Lower lobe of right lung (tissue), 2 donors: ENCODE results near the gene GALNT9. TPM values are rescaled to one million over a fixed set of nuclear protein-coding genes. Genes with fewer than 3 reads are reported as not detected.

ENCODE experiments used
- ATAC-seq, 2 donors: fragments of 200-7000 bp; cut with Tn5 transposase; one replicate each; pipeline ENCODE4 v1.9.1; 2020 to 2022; ENCODE audit warnings: mild to moderate bottlenecking in 2 of 2, moderate library complexity in 2 of 2
- DNase-seq: peaks from one replicate; pipeline ENCODE4 v3.0.0-alpha.2; 2020
- H3K27ac ChIP-seq: fragments of 200-600 bp; one replicate; pipeline ENCODE4 v1.8.0; 2022
- H3K27me3 ChIP-seq: fragments of 200-600 bp; one replicate; pipeline ENCODE4 v1.8.0; 2022; ENCODE audit warnings: low read depth
- H3K36me3 ChIP-seq: fragments of 200-600 bp; one replicate; pipeline ENCODE4 v1.8.0; 2022; ENCODE audit warnings: mild to moderate bottlenecking
- H3K4me1 ChIP-seq: fragments of 200-600 bp; one replicate; pipeline ENCODE4 v1.8.0; 2022
- H3K4me3 ChIP-seq: fragments of 200-600 bp; one replicate; pipeline ENCODE4 v1.8.0; 2022; ENCODE audit warnings: mild to moderate bottlenecking
- H3K9me3 ChIP-seq: fragments of 200-600 bp; one replicate; pipeline ENCODE4 v1.8.0; 2022
- intact Hi-C: fragments of 100-400 bp; cut with DNase I; formaldehyde crosslinking; loops from one replicate; pipeline ENCODE4 v1.11.0; 2022
- total RNA-seq: library from RNA; stranded (reverse); fragmentation: NEBNext Ultra II Directional; extraction: Animal tissue kit (Norgen Biotek cat#: 25700); gene quantifications from one replicate; pipeline ENCODE4 v1.2.1, GENCODE V29; 2021
- TF ChIP-seq, protein P1 (sequence below): fragments of 200-600 bp; IDR thresholded peaks from one replicate; pipeline ENCODE4 v1.8.0; 2022; ENCODE audit warnings: antibody characterized with exemption, mild to moderate bottlenecking
- donor health status: DM: no; HTN: yes; CAD: no; lungs with severe emphysema.

Gene GALNT9
- total RNA-seq, 1 donor from 2014 or later = not detected

- intact Hi-C loops = no loop called here
- TF ChIP-seq, protein P1, sequence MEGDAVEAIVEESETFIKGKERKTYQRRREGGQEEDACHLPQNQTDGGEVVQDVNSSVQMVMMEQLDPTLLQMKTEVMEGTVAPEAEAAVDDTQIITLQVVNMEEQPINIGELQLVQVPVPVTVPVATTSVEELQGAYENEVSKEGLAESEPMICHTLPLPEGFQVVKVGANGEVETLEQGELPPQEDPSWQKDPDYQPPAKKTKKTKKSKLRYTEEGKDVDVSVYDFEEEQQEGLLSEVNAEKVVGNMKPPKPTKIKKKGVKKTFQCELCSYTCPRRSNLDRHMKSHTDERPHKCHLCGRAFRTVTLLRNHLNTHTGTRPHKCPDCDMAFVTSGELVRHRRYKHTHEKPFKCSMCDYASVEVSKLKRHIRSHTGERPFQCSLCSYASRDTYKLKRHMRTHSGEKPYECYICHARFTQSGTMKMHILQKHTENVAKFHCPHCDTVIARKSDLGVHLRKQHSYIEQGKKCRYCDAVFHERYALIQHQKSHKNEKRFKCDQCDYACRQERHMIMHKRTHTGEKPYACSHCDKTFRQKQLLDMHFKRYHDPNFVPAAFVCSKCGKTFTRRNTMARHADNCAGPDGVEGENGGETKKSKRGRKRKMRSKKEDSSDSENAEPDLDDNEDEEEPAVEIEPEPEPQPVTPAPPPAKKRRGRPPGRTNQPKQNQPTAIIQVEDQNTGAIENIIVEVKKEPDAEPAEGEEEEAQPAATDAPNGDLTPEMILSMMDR = no peak
- no peaks in the 10 kb centered on the region for H3K36me3 ChIP-seq
- no peak overlapping the region for H3K4me3 ChIP-seq
- no peaks in the 10 kb centered on the region for H3K4me1 ChIP-seq
- DNase-seq (no peak), ATAC-seq (no peak)
- peaks cover 34% of the 10 kb centered on the region for H3K27me3 ChIP-seq
- no peak overlapping the region for H3K27ac ChIP-seq
- H3K9me3 ChIP-seq = no peaks in the 10 kb centered on the region
Observed at GRCh38 chr12:132169376-132169775, 160.0 kb downstream of the GALNT9 start.

DNA sequence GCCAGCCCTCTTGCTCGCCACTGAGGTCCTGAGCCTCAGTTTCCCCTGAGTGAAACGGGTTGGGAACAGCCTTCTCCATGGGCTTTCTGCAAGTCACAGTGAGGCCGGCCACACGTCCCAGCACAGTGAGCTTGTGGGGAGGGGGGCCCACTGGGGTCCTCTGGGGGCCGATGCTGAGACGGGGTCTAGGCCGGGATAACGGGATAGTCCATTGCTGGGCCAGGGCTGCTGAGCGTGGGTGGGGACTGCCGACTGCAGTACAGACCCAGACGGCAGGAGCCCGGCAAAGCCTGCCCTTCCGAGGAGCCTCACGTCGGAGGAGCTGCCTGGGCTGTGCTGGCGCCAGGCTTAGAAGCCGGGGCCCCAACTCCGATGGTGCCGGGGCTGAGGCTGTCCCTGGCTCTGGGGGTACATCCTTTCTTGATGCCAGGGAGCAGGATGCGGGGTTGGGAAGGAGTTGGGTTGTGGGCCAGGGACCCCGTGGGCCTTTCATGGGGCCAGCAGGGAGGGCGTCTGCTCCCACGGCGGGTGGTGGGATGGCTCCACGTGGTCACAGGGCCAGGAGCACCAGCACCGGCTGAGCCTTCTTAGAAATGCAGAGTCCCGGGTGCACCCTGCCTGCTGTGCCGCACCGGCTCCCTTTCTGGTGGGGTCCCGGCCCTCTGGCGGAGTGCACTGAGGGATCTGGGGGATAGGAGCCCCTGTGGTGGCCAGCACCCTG, 160.9 kb downstream of the GALNT9 start:
- H3K27me3 ChIP-seq = peaks cover 25% of the 10 kb centered on the region
- ATAC-seq (peak in 1 of 2 donors; percentile 4), DNase-seq (no peak)

DNA sequence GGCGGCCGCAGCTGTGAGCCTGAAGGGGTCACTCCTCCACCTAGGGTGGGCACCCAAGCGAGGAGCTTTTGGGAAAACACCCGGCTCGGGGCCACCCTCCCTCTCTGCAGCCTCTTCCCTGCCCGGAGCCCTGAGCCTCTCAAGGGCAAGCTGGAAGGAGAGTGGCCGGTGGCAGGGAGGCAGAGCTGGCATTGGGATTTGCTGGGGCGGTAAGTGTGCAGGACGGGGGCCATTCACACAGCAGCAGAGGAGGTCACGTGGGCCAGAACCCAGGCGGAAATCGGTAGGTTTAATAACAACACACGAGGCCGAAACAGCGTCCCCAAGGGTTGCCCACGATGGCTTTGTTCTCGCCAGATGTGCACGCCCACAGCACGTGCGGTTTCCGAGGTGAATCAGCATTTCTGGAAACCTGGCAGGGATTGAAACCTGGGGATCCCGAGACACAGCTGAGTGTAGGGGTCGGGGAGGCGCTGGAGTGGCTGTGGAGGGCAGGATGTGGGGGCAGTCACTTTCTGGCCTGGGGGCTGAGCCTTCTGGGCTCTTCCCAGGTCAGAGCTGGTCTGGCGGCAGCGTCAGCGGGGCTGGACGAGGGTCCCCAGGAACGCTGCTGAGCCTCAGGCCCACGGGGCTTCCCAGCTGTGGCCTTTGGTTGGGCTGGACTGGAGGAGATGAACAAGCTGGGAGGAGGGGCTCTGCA, 161.6 kb downstream of the GALNT9 start:
- H3K4me3 ChIP-seq = no peak overlapping the region
- no peaks in the 10 kb centered on the region for H3K36me3 ChIP-seq
- H3K9me3 ChIP-seq = no peaks in the 10 kb centered on the region
- intact Hi-C loops = no loop called here
- ATAC-seq (no peak), DNase-seq (no peak)
- peaks cover 22% of the 10 kb centered on the region for H3K27me3 ChIP-seq
- peaks cover 10% of the 10 kb centered on the region for H3K4me1 ChIP-seq
- no peak overlapping the region for H3K27ac ChIP-seq
- TF ChIP-seq, protein P1 = no peak

More for the DNA sequence above, 160.9 kb downstream of the GALNT9 start:
- no peak overlapping the region for H3K27ac ChIP-seq
- TF ChIP-seq, protein P1 = no peak
- no peaks in the 10 kb centered on the region for H3K36me3 ChIP-seq
- no peaks in the 10 kb centered on the region for H3K9me3 ChIP-seq
- intact Hi-C loops = no loop called here
- H3K4me3 ChIP-seq = no peak overlapping the region
- H3K4me1 ChIP-seq = peaks cover 3% of the 10 kb centered on the region

- H3K9me3 ChIP-seq = no peaks in the 10 kb centered on the region
- ATAC-seq = no peak
- no peaks in the 10 kb centered on the region for H3K36me3 ChIP-seq
- peaks cover 17% of the 10 kb centered on the region for H3K27me3 ChIP-seq
- no peak for DNase-seq
- intact Hi-C loops = no loop called here
- TF ChIP-seq, protein P1 = no peak
- peaks cover 14% of the 10 kb centered on the region for H3K4me1 ChIP-seq
- no peak overlapping the region for H3K27ac ChIP-seq
- H3K4me3 ChIP-seq = no peak overlapping the region
Observed at GRCh38 chr12:132166801-132167591, 162.4 kb downstream of the GALNT9 start.

- Histone ChIP-seq H3K27ac (no peak overlapping the region), H3K9me3 (no peaks in the 10 kb centered on the region), H3K36me3 (no peaks in the 10 kb centered on the region), H3K4me1 (peaks cover 14% of the 10 kb centered on the region), H3K4me3 (no peak overlapping the region), H3K27me3 (peaks cover 8% of the 10 kb centered on the region)
- no peak for ATAC-seq
- TF ChIP-seq, protein P1 = no peak
- intact Hi-C loops = no loop called here
- no peak for DNase-seq
Observed at GRCh38 chr12:132166093-132166492, 163.3 kb downstream of the GALNT9 start.
